Omental fat pad (tissue), 4 donors: ENCODE measurements around the gene ASMTL. TPM values are rescaled to one million over a fixed set of nuclear protein-coding genes. Genes with fewer than 3 reads are reported as not detected.

Source experiments
- ATAC-seq: fragments of 150-250 bp; one replicate; pipeline ENCODE4 v1.9.1; 2016; ENCODE audit warnings: mild to moderate bottlenecking, moderate library complexity; ENCODE audit not compliant: low FRiP score
- DNase-seq: peaks from one replicate; pipeline ENCODE4 v3.0.0-alpha.2; 2019; ENCODE audit warnings: low spot score
- CTCF ChIP-seq, 3 donors: fragments of 450-650 bp; IDR thresholded peaks; one replicate each; pipeline ENCODE4 v1.5.1; 2016 to 2017; ENCODE audit warnings: antibody characterized with exemption in 3 of 3, mild to moderate bottlenecking in 3 of 3, moderate library complexity in 2 of 3
- total RNA-seq, 4 donors: library from RNA; depleted of rRNA; stranded (reverse); fragments of >200 nt; gene quantifications; one replicate each; pipeline ENCODE4 v1.1.0, GENCODE V29; 2016

ASMTL gene
- total RNA-seq, 4 donors from 2014 or later = 17.9 to 27.3 (median 21.8) TPM

- no peak for TF ChIP-seq CTCF (IDR thresholded peaks at IDR 0.05)
- ATAC-seq (no peak), DNase-seq (no peak)
These were observed 55.7 kb downstream of the ASMTL start for GRCh38 chrX:1397001-1397400.

- DNase-seq = no peak
These were observed 57.0 kb downstream of the ASMTL start for GRCh38 chrX:1395646-1396216.

GRCh38 chrX:1394731-1395501, 57.8 kb downstream of the ASMTL start:
- ATAC-seq = no peak
- DNase-seq = no peak
- no peak for TF ChIP-seq CTCF (IDR thresholded peaks at IDR 0.05)

More at GRCh38 chrX:1395646-1396216, 57.0 kb downstream of the ASMTL start:
- TF ChIP-seq CTCF (IDR thresholded peaks at IDR 0.05) = no peak
- ATAC-seq = no peak

GRCh38 chrX:1393871-1394615, 58.7 kb downstream of the ASMTL start:
- DNase-seq (no peak), ATAC-seq (no peak)
- no peak for TF ChIP-seq CTCF (IDR thresholded peaks at IDR 0.05)

GRCh38 chrX:1392376-1393068, 60.2 kb downstream of the ASMTL start:
- DNase-seq (peak; percentile 46), ATAC-seq (peak; percentile 53)
- TF ChIP-seq CTCF (IDR thresholded peaks at IDR 0.05) = no peak

GRCh38 chrX:1391707-1392375, 60.9 kb downstream of the ASMTL start, which contains the start of gene SLC25A6:
SLC25A6 (minus strand) TSS chrX:1392113; CDS start chrX:1392009, 104 bp downstream.
- DNase-seq (peak; percentile 84), ATAC-seq (peak; percentile 97)
- TF ChIP-seq CTCF (IDR thresholded peaks at IDR 0.05) = no peak
